HG03196 (cell line): ENCODE results near the gene CHST15.
"Not testable (repeated sequence)": the region's sequence is repeated elsewhere in the genome, so short reads cannot be mapped to it uniquely, and the experiment has no call there.

Source experiments
- ATAC-seq: cut with Tn5 transposase; IDR thresholded peaks from one replicate; pipeline ENCODE4 v1.9.1; 2021; ENCODE audit not compliant: unreplicated experiment

CHST15 gene

GRCh38 chr10:124124769-124125161, 31.4 kb upstream of the CHST15 start:
- no peak for ATAC-seq

GRCh38 chr10:124124123-124124768, 30.8 kb upstream of the CHST15 start:
- no peak for ATAC-seq

GRCh38 chr10:124123156-124123555, 29.8 kb upstream of the CHST15 start:
- ATAC-seq = no peak

- no peak for ATAC-seq
Measured at GRCh38 chr10:124122211-124122610, 28.8 kb upstream of the CHST15 start.

GRCh38 chr10:124120410-124121061, 27.1 kb upstream of the CHST15 start:
- ATAC-seq = no peak

GRCh38 chr10:124119946-124120345, 26.5 kb upstream of the CHST15 start:
- ATAC-seq = no peak

- ATAC-seq = no peak
Measured at GRCh38 chr10:124119216-124119615, 25.8 kb upstream of the CHST15 start.

GRCh38 chr10:124117833-124118232, 24.4 kb upstream of the CHST15 start:
- ATAC-seq = no peak

GRCh38 chr10:124117511-124117785, 24.1 kb upstream of the CHST15 start:
- no peak for ATAC-seq

GRCh38 chr10:124116771-124117510, 23.5 kb upstream of the CHST15 start:
- no peak for ATAC-seq

GRCh38 chr10:124114696-124115095, 21.3 kb upstream of the CHST15 start:
- ATAC-seq = no peak

- ATAC-seq = no peak
Measured at GRCh38 chr10:124112891-124113580, 19.6 kb upstream of the CHST15 start.

- no peak for ATAC-seq
Measured at GRCh38 chr10:124110882-124111281, 17.5 kb upstream of the CHST15 start.

GRCh38 chr10:124109261-124109660, 15.9 kb upstream of the CHST15 start:
- ATAC-seq = no peak

- ATAC-seq = no peak
Measured at GRCh38 chr10:124107072-124107471, 13.7 kb upstream of the CHST15 start.

- peak; percentile 67 for ATAC-seq
Measured at GRCh38 chr10:124106241-124106879, 13.0 kb upstream of the CHST15 start.

GRCh38 chr10:124105594-124105993, 12.2 kb upstream of the CHST15 start:
- ATAC-seq = no peak

- ATAC-seq = no peak
Measured at GRCh38 chr10:124105045-124105444, 11.6 kb upstream of the CHST15 start.

GRCh38 chr10:124104011-124104627, 10.7 kb upstream of the CHST15 start:
- no peak for ATAC-seq

GRCh38 chr10:124101351-124101750, 8.0 kb upstream of the CHST15 start:
- no peak for ATAC-seq

GRCh38 chr10:124100651-124101050, 7.3 kb upstream of the CHST15 start:
- ATAC-seq = not testable (repeated sequence)
